ENCODE data around the gene ARHGAP15.

ARHGAP15 gene

GRCh38 chr2:143163499-143163898 is 34.3 kb downstream of the ARHGAP15 start:
- Histone ChIP-seq H3K4me2 (ENCODE audit: low read length) (no peak overlapping the region), H3K27ac (ENCODE audit: low read depth, low read length) (no peak overlapping the region), H3K27me3 (ENCODE audit: control insufficient read depth, low read length) (no peaks in the 10 kb centered on the region), H4K20me1 (ENCODE audit: control insufficient read depth, insufficient read depth, low read depth, low read length) (no peaks in the 10 kb centered on the region), H3F3A (ENCODE audit: control insufficient read depth, insufficient read depth) (no peaks in the 10 kb centered on the region), H3K4me3 (ENCODE audit: low read length) (no peak overlapping the region), H3K79me2 (ENCODE audit: control insufficient read depth, low read length) (peaks cover 18% of the 10 kb centered on the region), H3K9me3 (ENCODE audit: control insufficient read depth, insufficient read depth, low read length) (no peaks in the 10 kb centered on the region), H3K9me2 (replicated peaks; ENCODE audit: control insufficient read depth, low read length) (no peaks in the 10 kb centered on the region), H3K4me1 (ENCODE audit: control insufficient read depth, low read length) (peaks cover 32% of the 10 kb centered on the region), H3K36me3 (ENCODE audit: control insufficient read depth, low read length) (peaks cover 7% of the 10 kb centered on the region; the same call in 1 of the 2 replicates)
- TF ChIP-seq EZH2phosphoT487 (IDR thresholded peaks at IDR 0.05; ENCODE audit: borderline replicate concordance, low read length): no peak
- no peak for TF ChIP-seq CTCF (IDR thresholded peaks at IDR 0.05; ENCODE audit: low read depth, low read length, poor library complexity, severe bottlenecking)

- Histone ChIP-seq H3K4me3 (ENCODE audit: low read length) (no peak overlapping the region), H3K4me2 (ENCODE audit: low read length) (no peak overlapping the region), H3K4me1 (ENCODE audit: control insufficient read depth, low read length) (peaks cover 18% of the 10 kb centered on the region), H3F3A (ENCODE audit: control insufficient read depth, insufficient read depth) (no peaks in the 10 kb centered on the region), H3K27ac (ENCODE audit: low read depth, low read length) (no peak overlapping the region), H3K27me3 (ENCODE audit: control insufficient read depth, low read length) (no peaks in the 10 kb centered on the region), H3K36me3 (ENCODE audit: control insufficient read depth, low read length) (peaks cover 7% of the 10 kb centered on the region; the same call in 1 of the 2 replicates), H3K79me2 (ENCODE audit: control insufficient read depth, low read length) (0 out of 2 replicates have a peak, but pooled peaks cover 4% of the 10 kb centered on the region), H4K20me1 (ENCODE audit: control insufficient read depth, insufficient read depth, low read depth, low read length) (no peaks in the 10 kb centered on the region), H3K9me3 (ENCODE audit: control insufficient read depth, insufficient read depth, low read length) (no peaks in the 10 kb centered on the region), H3K9me2 (replicated peaks; ENCODE audit: control insufficient read depth, low read length) (no peaks in the 10 kb centered on the region)
- TF ChIP-seq CTCF (IDR thresholded peaks at IDR 0.05; ENCODE audit: low read depth, low read length, poor library complexity, severe bottlenecking) (no peak), EZH2phosphoT487 (IDR thresholded peaks at IDR 0.05; ENCODE audit: borderline replicate concordance, low read length) (no peak)
These were observed 36.1 kb downstream of the ARHGAP15 start for GRCh38 chr2:143165291-143165690.

GRCh38 chr2:143169105-143169504 is 39.9 kb downstream of the ARHGAP15 start:
- no peaks in the 10 kb centered on the region for H3K9me2 ChIP-seq (replicated peaks; ENCODE audit: control insufficient read depth, low read length)
- TF ChIP-seq EZH2phosphoT487 (IDR thresholded peaks at IDR 0.05; ENCODE audit: borderline replicate concordance, low read length): no peak
- TF ChIP-seq CTCF (IDR thresholded peaks at IDR 0.05; ENCODE audit: low read depth, low read length, poor library complexity, severe bottlenecking): no peak
- no peaks in the 10 kb centered on the region for H3K27me3 ChIP-seq (ENCODE audit: control insufficient read depth, low read length)
- no peak overlapping the region for H3K4me3 ChIP-seq (ENCODE audit: low read length)
- H3K27ac ChIP-seq (ENCODE audit: low read depth, low read length): no peak overlapping the region
- H3K36me3 ChIP-seq (ENCODE audit: control insufficient read depth, low read length): peaks cover 4% of the 10 kb centered on the region; the same call in 1 of the 2 replicates
- H3K4me1 ChIP-seq (ENCODE audit: control insufficient read depth, low read length): no peaks in the 10 kb centered on the region
- no peak overlapping the region for H3K4me2 ChIP-seq (ENCODE audit: low read length)
- H3K9me3 ChIP-seq (ENCODE audit: control insufficient read depth, insufficient read depth, low read length): no peaks in the 10 kb centered on the region
- no peaks in the 10 kb centered on the region for H3K79me2 ChIP-seq (ENCODE audit: control insufficient read depth, low read length)
- H4K20me1 ChIP-seq (ENCODE audit: control insufficient read depth, insufficient read depth, low read depth, low read length): no peaks in the 10 kb centered on the region
- no peaks in the 10 kb centered on the region for H3F3A ChIP-seq (ENCODE audit: control insufficient read depth, insufficient read depth)
